ENCODE data around the gene GPRC5D.
A peak's percentile ranks its signal among the peaks of the same experiment; 100 is the strongest.

The GPRC5D gene

DNA sequence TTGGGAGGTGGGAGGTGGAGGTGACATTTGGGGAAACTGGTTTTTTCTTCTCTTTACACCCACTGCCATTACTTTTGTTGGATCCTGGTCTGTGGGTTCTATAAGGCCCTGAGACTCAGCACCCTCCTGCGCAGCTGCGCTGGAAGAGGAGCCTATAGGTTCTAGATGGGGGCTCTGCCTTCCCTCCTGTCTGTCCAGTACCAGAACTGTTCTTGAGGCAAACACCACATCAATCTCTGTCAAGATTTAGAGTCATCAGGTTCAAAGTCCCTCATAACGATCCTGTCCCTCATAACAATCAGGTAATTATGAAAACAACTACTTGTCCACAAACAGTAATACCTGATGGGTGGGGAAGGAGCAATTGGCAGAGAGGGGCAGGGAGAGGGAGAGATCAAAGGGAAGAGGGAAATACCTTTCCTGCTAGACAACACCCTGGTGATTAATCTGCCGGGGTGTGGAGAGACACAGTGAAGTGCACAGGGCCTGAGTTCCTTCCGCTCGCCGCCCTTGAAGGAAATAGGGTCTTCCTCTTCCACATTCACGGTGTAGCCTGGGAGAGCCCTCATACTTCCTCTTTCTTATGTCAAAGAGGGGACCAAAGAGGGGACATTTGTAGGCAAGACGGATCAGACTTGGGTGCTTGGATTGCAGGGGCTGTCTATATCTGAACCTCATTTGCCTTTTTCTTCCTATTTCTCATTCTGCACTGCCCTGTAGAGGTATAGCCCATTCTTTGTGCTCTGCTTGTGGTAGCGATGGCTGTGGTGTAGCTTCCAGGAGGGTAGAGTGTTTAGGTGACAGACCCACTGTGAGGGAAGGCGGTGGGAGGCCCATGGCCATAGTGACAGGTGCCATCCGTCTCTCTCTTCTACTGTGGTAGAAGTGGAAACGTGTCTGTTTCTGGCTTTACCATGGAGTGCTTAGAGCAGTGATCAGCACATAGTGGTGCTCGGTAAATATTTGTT lies 48.0 kb downstream of the GPRC5D start:
- DNase-seq: no peak

DNA sequence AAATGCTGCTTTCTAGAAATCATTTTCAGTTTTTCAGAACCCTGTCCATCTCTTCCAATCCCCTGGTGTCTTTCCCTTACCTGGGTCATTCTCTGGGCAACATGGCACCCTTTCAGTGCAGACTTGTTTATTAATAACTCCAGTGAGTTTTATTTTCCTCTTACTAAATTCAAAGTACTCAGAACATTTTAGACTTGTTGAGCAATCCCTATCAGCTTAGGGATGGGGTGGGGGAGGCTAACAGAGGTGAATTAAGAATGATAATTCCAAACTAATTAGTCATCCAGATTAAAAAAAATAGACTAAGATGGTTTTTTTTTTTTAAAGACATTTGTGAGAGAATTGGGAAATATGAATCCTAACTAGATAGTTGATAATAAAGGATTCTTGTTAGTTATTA lies 49.9 kb downstream of the GPRC5D start:
- DNase-seq: peak; percentile 83

DNA sequence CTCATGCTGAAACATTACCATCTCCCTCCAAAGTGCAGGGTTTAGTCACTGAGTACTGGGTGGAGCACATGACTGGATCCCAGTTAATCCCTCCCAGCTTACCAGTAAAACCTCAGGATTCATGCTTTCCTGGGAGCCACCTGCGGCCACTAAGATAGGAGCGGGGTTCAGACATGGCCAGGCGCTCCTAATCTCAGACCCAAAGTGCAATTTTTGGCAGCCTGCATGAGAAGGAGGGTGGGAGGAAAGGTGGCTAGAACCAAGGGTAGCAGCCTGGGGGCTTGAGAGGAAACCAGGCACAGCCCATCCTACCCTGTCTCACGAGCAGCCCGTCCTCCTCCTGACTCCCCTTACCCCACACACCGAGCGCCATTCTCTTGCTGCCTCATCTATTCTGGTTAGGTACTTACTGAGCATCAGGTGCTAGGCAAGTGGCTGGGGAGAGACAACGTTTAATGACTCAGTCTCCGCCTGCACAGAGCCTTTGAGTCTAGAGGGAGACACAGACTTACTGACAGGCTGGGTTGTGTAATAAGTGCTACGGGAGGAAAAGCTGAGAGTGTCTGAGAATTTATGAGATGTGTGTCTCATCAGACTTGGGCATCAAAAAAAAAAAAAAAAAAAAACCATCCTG lies 50.7 kb downstream of the GPRC5D start:
- DNase-seq: peak; percentile 96

DNA sequence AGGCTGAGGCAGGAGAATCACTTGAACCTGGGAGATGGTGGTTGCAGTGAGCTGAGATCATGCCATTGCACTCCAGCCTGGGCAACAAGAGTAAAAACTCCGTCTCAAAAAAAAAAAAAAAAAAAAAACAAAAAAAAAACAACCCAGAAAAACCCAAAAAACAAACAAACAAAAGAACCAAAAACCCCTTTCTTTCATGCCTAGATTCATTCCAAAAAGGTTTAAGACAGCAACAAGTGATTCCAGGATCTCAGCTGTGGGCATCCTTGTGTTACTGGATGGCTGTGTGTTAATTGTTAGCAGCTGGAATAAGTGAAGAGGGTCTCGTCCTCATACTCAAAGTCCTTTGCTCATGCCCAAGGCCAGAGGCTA lies 51.2 kb downstream of the GPRC5D start:
- no peak for DNase-seq

DNA sequence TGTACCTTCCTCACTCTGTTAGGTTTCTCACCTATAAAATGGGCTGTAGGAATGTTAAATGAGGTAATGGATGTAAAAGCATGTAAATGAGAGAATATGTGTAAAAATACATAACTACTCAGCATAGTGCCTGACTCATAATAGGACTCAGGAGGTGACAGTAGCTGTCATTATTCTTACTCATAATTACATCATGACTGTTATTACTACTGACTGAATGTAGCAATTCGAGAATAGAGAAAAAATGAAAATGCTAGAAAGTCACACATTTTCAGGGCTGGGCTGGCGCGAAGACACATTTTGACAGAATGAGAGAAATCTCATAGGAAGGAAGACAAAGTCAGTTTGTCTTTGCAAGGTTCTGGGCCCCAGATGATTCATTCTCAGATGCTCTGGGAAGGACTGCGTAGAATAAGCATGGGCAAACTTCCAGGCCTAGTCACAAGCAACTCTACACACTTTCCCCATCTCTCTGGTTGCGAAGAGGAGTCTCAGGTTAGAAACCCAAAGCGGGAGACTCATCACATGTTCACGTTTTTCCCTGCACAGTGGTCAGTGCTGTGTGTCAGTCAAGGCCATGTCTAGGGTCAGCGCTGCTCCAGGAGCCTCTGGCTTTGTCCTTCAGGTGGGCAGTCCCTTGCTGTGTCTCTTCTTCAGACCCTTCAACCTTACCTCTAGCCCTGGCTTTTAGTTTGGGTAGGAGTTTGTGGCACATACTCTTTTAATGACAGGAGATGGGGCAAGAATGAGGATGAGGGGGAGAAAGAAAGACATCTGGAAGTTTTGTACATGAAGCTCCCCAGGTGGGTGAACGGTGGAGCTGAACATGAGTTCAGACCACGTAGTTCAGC lies 52.2 kb downstream of the GPRC5D start:
- peak; percentile 97 for DNase-seq

DNA sequence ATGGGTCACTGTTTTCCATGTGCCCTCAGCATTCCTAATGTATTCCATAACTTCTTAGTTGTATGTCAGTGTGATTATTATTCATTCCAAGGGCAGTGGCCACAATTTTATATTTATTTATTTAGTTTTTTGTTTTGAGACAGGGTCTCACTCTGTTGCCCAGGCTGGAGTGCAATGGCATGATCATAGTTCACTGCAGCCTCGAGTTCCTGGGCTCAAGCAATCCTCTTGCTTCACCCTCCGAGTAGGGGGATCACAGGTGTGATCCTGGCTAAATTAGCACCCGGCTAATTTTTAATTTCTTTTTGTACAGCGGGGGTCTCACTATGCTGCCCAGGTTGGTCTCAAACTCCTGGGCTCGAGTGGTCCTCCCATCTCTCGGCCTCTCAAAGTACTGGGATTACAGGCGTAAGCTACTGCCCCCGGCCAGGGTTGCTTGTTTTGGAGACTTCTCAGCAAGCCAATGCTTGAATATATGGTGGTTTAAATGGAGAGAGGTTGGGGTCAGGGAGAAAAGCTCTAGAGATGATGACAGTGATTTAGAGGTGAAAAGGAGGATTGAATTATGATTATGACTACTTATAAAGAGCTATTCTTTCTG lies 53.0 kb downstream of the GPRC5D start:
- DNase-seq: no peak

- DNase-seq: no peak
Observed at GRCh38 chr12:12898136-12898717, 53.7 kb downstream of the GPRC5D start.

DNA sequence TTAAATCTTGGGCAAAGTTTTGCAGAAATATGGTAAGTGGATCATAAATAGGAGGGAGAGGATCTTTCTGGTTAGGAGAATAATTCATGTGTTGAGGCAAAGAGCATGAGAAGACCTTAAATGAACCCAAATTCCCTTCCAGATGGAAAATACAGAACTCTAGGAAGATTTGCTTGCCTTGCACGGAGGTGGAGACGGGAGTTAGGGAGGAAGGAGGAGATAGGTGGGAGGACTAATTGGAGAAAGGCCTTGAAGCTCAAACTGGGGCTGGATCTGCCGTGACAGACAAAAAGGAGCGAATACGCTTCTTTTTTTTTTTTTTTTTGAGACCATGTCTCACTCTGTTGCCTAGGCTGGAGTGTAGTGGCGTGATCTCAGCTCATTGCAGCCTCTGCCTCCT lies 54.7 kb downstream of the GPRC5D start:
- no peak for DNase-seq

- DNase-seq: peak; percentile 90
Observed at GRCh38 chr12:12896260-12896659, 55.7 kb downstream of the GPRC5D start.

GRCh38 chr12:12893438-12893837 lies 58.5 kb downstream of the GPRC5D start:
- no peak for DNase-seq

GRCh38 chr12:12892681-12893141 lies 59.3 kb downstream of the GPRC5D start:
- no peak for DNase-seq

DNA sequence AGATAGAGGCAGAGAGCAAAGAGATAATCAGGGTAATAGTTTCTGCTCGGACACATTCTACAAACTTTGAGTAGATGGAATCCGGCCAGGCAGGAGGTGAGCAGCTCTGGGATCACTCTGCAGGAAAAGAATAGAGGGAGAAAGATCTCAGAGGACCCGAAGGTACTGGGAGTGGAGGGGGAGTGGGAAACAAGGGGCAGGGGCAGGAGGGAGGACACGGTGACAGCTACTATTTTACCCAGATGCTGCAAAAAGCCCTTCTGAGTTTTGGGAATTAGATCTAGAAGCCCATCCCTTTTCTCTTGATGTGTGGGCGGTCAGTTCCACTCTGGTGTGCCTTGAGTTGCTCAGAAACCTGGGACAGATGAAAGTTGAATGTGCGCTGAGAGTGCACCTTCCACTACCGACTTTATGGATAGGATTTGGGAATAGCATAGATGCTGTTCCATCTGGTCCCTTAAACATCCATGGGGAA lies 60.1 kb downstream of the GPRC5D start:
- no peak for DNase-seq

DNA sequence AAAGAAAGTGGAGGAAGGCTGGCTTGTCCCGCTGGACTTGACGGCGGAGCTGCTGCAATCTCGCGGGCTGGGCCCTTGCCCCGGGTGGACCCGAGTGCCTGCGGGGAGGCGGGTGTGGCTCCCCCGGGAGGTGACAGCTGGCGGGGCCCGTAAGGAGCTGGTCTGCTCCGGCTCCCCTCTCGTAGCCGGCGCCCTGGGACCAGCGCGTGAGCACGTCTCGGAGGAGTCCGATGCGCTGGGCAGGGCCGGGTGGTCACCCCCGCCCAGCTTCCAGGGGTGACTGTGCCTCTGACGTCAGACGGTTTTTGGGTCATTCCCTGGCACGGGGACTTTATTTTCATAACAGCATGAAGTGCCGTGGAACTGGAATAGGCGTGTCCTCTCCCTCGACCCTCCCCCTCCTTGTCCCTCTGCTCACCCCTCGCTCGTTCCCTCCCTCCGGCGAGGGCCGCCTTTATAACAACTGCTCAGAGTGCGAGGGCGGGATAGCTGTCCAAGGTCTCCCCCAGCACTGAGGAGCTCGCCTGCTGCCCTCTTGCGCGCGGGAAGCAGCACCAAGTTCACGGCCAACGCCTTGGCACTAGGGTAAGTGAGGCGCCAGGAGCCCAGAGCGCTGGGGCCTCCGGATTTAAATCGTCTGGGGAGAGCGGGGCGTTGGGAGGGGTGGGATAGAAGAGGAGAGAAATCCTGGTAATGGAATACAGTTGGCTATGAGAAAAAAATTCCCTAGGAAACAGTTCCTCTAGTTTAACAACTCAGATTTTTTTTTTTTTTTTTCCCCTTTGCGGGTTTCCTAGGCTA lies 60.7 kb downstream of the GPRC5D start, which contains the start of gene GPRC5A:
Gene GPRC5A, plus strand, starts transcription at position 483 of the 801 bp plus-strand sequence. CDS start 16,688 bp downstream, outside the sequence.
- DNase-seq: peak; percentile 89

Data from fibroblast of skin of right biceps (primary cell).